Parathyroid adenoma (tissue), 2 donors: ENCODE measurements around the gene ZFHX3.

ENCODE experiments used
- H2AFZ ChIP-seq: fragments of 300-600 bp; sonication (generic); one replicate; pipeline ENCODE4 v1.7.0; 2017; ENCODE audit warnings: antibody characterized with exemption, mild to moderate bottlenecking
- H3K27ac ChIP-seq: fragments of 300-600 bp; sonication (generic); one replicate; pipeline ENCODE4 v1.7.0; 2017
- H3K27me3 ChIP-seq: fragments of 300-600 bp; sonication (generic); one replicate; pipeline ENCODE4 v1.7.0; 2017; ENCODE audit warnings: low read length; ENCODE audit not compliant: control insufficient read depth, insufficient read depth
- H3K36me3 ChIP-seq: fragments of 300-600 bp; sonication (generic); one replicate; pipeline ENCODE4 v1.7.0; 2017; ENCODE audit warnings: low read length; ENCODE audit not compliant: control insufficient read depth, insufficient read depth
- H3K4me1 ChIP-seq: fragments of 300-600 bp; sonication (generic); one replicate; pipeline ENCODE4 v1.7.0; 2017; ENCODE audit warnings: control low read depth
- H3K4me2 ChIP-seq: fragments of 300-600 bp; sonication (generic); one replicate; pipeline ENCODE4 v1.7.0; 2017; ENCODE audit warnings: low read length
- H3K4me3 ChIP-seq: fragments of 300-600 bp; sonication (generic); one replicate; pipeline ENCODE4 v1.7.0; 2017; ENCODE audit warnings: low read depth, low read length
- H3K79me2 ChIP-seq: fragments of 300-600 bp; sonication (generic); one replicate; pipeline ENCODE4 v1.7.0; 2017; ENCODE audit warnings: control low read depth
- H3K9ac ChIP-seq: fragments of 300-600 bp; sonication (generic); one replicate; pipeline ENCODE4 v1.7.0; 2017; ENCODE audit warnings: mild to moderate bottlenecking
- H3K9me3 ChIP-seq: fragments of 300-600 bp; sonication (generic); one replicate; pipeline ENCODE4 v1.7.0; 2017; ENCODE audit warnings: low read length; ENCODE audit not compliant: control insufficient read depth
- CTCF ChIP-seq: fragments of 300-600 bp; sonication (generic); IDR thresholded peaks from one replicate; pipeline ENCODE4 v1.7.0; 2017; ENCODE audit warnings: antibody characterized with exemption, mild to moderate bottlenecking
- donor health status: primary hyperparathyroidism.

Gene ZFHX3

DNA sequence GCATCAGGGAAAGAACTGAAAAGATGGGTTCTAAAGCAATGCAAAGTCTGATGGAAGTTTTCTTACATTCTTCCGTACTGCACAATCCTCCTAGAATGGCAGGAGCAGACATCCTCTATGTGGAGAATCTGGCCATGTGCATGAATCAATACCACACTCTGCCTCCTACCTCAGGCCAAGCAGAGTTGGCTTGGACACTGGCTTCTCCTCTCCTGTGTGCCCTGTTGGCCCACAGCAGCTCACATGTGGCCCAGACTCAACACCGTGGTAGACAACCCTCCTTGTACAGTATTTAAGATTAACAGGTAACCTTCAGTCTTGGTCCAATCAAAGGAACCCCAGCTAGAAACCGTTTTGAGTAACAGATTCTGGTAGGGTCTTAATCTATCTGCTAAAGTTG lies 101.9 kb downstream of the ZFHX3 start:
- no peaks in the 10 kb centered on the region for H3K36me3 ChIP-seq
- no peak overlapping the region for H2AFZ ChIP-seq
- H3K9ac ChIP-seq, result no peak overlapping the region
- H3K79me2 ChIP-seq, result peaks cover 36% of the 10 kb centered on the region
- H3K27ac ChIP-seq, result peak overlapping the region; percentile 40
- no peaks in the 10 kb centered on the region for H3K27me3 ChIP-seq
- TF ChIP-seq CTCF, result no peak
- H3K4me1 ChIP-seq, result peaks cover 16% of the 10 kb centered on the region
- H3K4me3 ChIP-seq, result no peak overlapping the region
- no peaks in the 10 kb centered on the region for H3K9me3 ChIP-seq
- H3K4me2 ChIP-seq, result no peak overlapping the region

- peaks cover 36% of the 10 kb centered on the region for H3K79me2 ChIP-seq
- no peak overlapping the region for H2AFZ ChIP-seq
- no peak overlapping the region for H3K27ac ChIP-seq
- peaks cover 16% of the 10 kb centered on the region for H3K4me1 ChIP-seq
- H3K36me3 ChIP-seq, result no peaks in the 10 kb centered on the region
- H3K9me3 ChIP-seq, result no peaks in the 10 kb centered on the region
- H3K4me2 ChIP-seq, result no peak overlapping the region
- no peak overlapping the region for H3K4me3 ChIP-seq
- H3K27me3 ChIP-seq, result no peaks in the 10 kb centered on the region
- H3K9ac ChIP-seq, result no peak overlapping the region
- no peak for TF ChIP-seq CTCF
Observed at GRCh38 chr16:72945611-72946010, 102.3 kb downstream of the ZFHX3 start.

GRCh38 chr16:72944757-72945485 lies 103.0 kb downstream of the ZFHX3 start:
- H3K4me1 ChIP-seq, result peaks cover 16% of the 10 kb centered on the region
- H3K9ac ChIP-seq, result no peak overlapping the region
- H3K27ac ChIP-seq, result no peak overlapping the region

GRCh38 chr16:72942021-72942420 lies 105.9 kb downstream of the ZFHX3 start:
- Histone ChIP-seq H3K27ac (no peak overlapping the region), H3K9me3 (no peaks in the 10 kb centered on the region), H3K79me2 (peaks cover 55% of the 10 kb centered on the region), H2AFZ (no peak overlapping the region), H3K4me2 (no peak overlapping the region), H3K36me3 (no peaks in the 10 kb centered on the region), H3K9ac (no peak overlapping the region), H3K27me3 (no peaks in the 10 kb centered on the region), H3K4me3 (no peak overlapping the region), H3K4me1 (peaks cover 14% of the 10 kb centered on the region)
- TF ChIP-seq CTCF, result no peak

More at GRCh38 chr16:72944757-72945485, 103.0 kb downstream of the ZFHX3 start:
- no peaks in the 10 kb centered on the region for H3K36me3 ChIP-seq
- no peaks in the 10 kb centered on the region for H3K27me3 ChIP-seq
- no peak overlapping the region for H2AFZ ChIP-seq
- no peak overlapping the region for H3K4me3 ChIP-seq
- H3K4me2 ChIP-seq, result no peak overlapping the region
- peaks cover 36% of the 10 kb centered on the region for H3K79me2 ChIP-seq
- TF ChIP-seq CTCF, result no peak
- H3K9me3 ChIP-seq, result no peaks in the 10 kb centered on the region

DNA sequence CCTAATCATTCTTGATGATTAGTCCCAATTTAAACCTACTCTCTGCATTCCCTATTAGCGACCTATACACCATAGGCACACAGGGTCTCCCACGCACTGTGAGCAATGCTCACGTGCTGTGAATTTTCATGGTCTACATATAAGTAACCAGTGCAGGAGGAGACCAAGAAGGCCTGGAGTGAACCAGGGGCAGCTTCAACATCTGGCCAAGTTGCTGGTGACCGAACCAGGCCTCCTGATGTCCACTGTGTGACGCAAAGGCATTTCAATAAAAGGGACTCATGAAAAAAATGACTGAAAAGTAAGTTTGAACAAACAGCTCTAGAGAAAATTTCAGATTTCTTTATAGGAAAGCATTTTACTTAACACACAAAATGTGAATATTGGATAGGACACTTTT lies 107.0 kb downstream of the ZFHX3 start:
- no peak overlapping the region for H3K27ac ChIP-seq
- no peaks in the 10 kb centered on the region for H3K9me3 ChIP-seq
- peaks cover 8% of the 10 kb centered on the region for H3K4me1 ChIP-seq
- H3K79me2 ChIP-seq, result peaks cover 66% of the 10 kb centered on the region
- no peak overlapping the region for H2AFZ ChIP-seq
- no peaks in the 10 kb centered on the region for H3K36me3 ChIP-seq
- no peak overlapping the region for H3K4me3 ChIP-seq
- no peak overlapping the region for H3K4me2 ChIP-seq
- no peaks in the 10 kb centered on the region for H3K27me3 ChIP-seq
- H3K9ac ChIP-seq, result no peak overlapping the region
- TF ChIP-seq CTCF, result no peak
